NT2/D1 (cell line): ENCODE results near the gene TSC22D3.

Experiments
- SUZ12 ChIP-seq: IDR thresholded peaks from 2 replicates; pipeline ENCODE4 v1.6.1; 2011; ENCODE audit not compliant: insufficient read length, insufficient read depth; ENCODE audit errors: extremely low read depth
- YY1 ChIP-seq: IDR thresholded peaks from 2 replicates; pipeline ENCODE4 v1.6.1; 2011; ENCODE audit not compliant: insufficient read length, insufficient read depth
- ZNF274 ChIP-seq: IDR thresholded peaks from 2 replicates; pipeline ENCODE4 v1.6.1; 2011; ENCODE audit warnings: mild to moderate bottlenecking, low read depth, low read length

DNA sequence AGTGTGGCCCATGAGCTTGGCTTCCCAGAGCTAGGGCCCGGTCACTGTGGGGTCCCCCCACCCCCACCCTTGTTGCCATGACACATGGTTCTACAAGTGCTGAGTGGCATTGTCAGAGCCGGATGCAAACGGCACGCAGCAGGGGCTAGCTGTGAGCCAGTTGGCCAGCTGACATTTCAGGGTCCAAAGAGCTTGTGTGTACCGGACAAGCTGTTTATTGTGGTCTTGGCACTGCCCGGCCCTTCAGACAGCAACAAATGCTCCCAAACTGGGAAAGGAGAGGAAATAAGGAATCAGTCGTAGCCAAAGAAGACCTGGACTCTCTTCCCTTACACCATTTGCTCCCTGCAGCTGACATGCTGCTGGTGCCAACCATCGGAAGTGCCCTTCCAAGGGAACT, 36.8 kb downstream of the TSC22D3 start:
- TF ChIP-seq YY1 (no peak), SUZ12 (no peak), ZNF274 (no peak)
